ENCODE results near the gene SORBS2. TPM values are rescaled to one million over a fixed set of nuclear protein-coding genes. Genes with fewer than 3 reads are reported as not detected.

Gene SORBS2
- total and polyA plus RNA-seq, 9 donors: 17.4 to 204 (median 32.7) TPM

- H3K4me3 ChIP-seq: no peak overlapping the region
- intact Hi-C loops (cut with DNase I): no loop called here
These were observed 25.6 kb downstream of the SORBS2 start for GRCh38 chr4:185786422-185786821.

GRCh38 chr4:185783574-185783973 lies 28.4 kb downstream of the SORBS2 start:
- Histone ChIP-seq H3K4me3 (no peak overlapping the region), H3K9me3 (no peaks in the 10 kb centered on the region), H3K4me1 (ENCODE audit: insufficient read depth) (no peaks in the 10 kb centered on the region), H3K27ac (no peak overlapping the region), H3K36me3 (no peaks in the 10 kb centered on the region), H3K27me3 (no peaks in the 10 kb centered on the region)
- WGBS, 3 donors: 56 to 82% (median 78%) methylated on average over 5 of the region's 5 CpGs
- intact Hi-C loops (cut with DNase I): no loop called here
- TF ChIP-seq CTCF (IDR thresholded peaks at IDR 0.05): no peak
- no peak for TF ChIP-seq POLR2A (IDR thresholded peaks at IDR 0.05)
- TF ChIP-seq EP300 (IDR thresholded peaks at IDR 0.05): no peak
- no peak for DNase-seq

More at GRCh38 chr4:185786422-185786821, 25.6 kb downstream of the SORBS2 start:
- 80 to 92% (median 88%) methylated on average over 6 of the region's 6 CpGs for WGBS, 3 donors
- Histone ChIP-seq H3K9me3 (no peaks in the 10 kb centered on the region), H3K27me3 (no peaks in the 10 kb centered on the region), H3K36me3 (no peaks in the 10 kb centered on the region), H3K4me1 (ENCODE audit: insufficient read depth) (no peaks in the 10 kb centered on the region), H3K27ac (no peak overlapping the region)
- no peak for TF ChIP-seq CTCF (IDR thresholded peaks at IDR 0.05)
- TF ChIP-seq POLR2A (IDR thresholded peaks at IDR 0.05): no peak
- TF ChIP-seq EP300 (IDR thresholded peaks at IDR 0.05): no peak
- DNase-seq: no peak

GRCh38 chr4:185782523-185782922 lies 29.5 kb downstream of the SORBS2 start:
- TF ChIP-seq POLR2A (IDR thresholded peaks at IDR 0.05): no peak
- TF ChIP-seq CTCF (IDR thresholded peaks at IDR 0.05): no peak
- no peak for TF ChIP-seq EP300 (IDR thresholded peaks at IDR 0.05)
- intact Hi-C loops (cut with DNase I): no loop called here
- no peaks in the 10 kb centered on the region for H3K4me1 ChIP-seq (ENCODE audit: insufficient read depth)

GRCh38 chr4:185781555-185782215 lies 30.3 kb downstream of the SORBS2 start:
- no peak overlapping the region for H3K27ac ChIP-seq
- no peaks in the 10 kb centered on the region for H3K9me3 ChIP-seq
- no peaks in the 10 kb centered on the region for H3K4me1 ChIP-seq (ENCODE audit: insufficient read depth)
- 88 to 89% (median 89%) methylated on average over 14 to 15 of the region's 15 CpGs for WGBS, 3 donors
- TF ChIP-seq EP300 (IDR thresholded peaks at IDR 0.05): no peak
- TF ChIP-seq POLR2A (IDR thresholded peaks at IDR 0.05): no peak
- TF ChIP-seq CTCF (IDR thresholded peaks at IDR 0.05): no peak
- no peak overlapping the region for H3K4me3 ChIP-seq
- intact Hi-C loops (cut with DNase I): no loop called here
- no peaks in the 10 kb centered on the region for H3K27me3 ChIP-seq
- no peak for DNase-seq
- H3K36me3 ChIP-seq: no peaks in the 10 kb centered on the region

More at GRCh38 chr4:185782523-185782922, 29.5 kb downstream of the SORBS2 start:
- H3K4me3 ChIP-seq: no peak overlapping the region
- no peak overlapping the region for H3K27ac ChIP-seq
- no peaks in the 10 kb centered on the region for H3K36me3 ChIP-seq
- H3K27me3 ChIP-seq: no peaks in the 10 kb centered on the region
- no peak for DNase-seq
- no peaks in the 10 kb centered on the region for H3K9me3 ChIP-seq
